Nephron progenitor cell (in vitro differentiated cells): Measurements from ENCODE around the gene TBX1.

Experiments used
- DNase-seq: peaks from one replicate; pipeline ENCODE4 v3.0.0; 2021
- H3K27ac Mint-ChIP-seq: 2 replicates; pipeline ENCODE4 v1.8.0; 2021; ENCODE audit warnings: mild to moderate bottlenecking, moderate library complexity, mixed read lengths
- H3K27me3 Mint-ChIP-seq: 2 replicates; pipeline ENCODE4 v1.8.0; 2021; ENCODE audit warnings: mild to moderate bottlenecking, low read depth, mixed read lengths; ENCODE audit not compliant: poor library complexity
- H3K36me3 Mint-ChIP-seq: 2 replicates; pipeline ENCODE4 v1.8.0; 2021; ENCODE audit warnings: low read depth, mixed read lengths
- H3K4me1 Mint-ChIP-seq: 2 replicates; pipeline ENCODE4 v1.8.0; 2021; ENCODE audit warnings: mixed read lengths
- H3K4me3 Mint-ChIP-seq: 2 replicates; pipeline ENCODE4 v1.8.0; 2021; ENCODE audit warnings: mild to moderate bottlenecking, moderate library complexity, mixed read lengths
- H3K9me3 Mint-ChIP-seq: 2 replicates; pipeline ENCODE4 v1.8.0; 2021; ENCODE audit warnings: mild to moderate bottlenecking, moderate library complexity, mixed read lengths
- CTCF ChIP-seq: fragments of 200-600 bp; sonication (generic); IDR thresholded peaks from 2 replicates; pipeline ENCODE4 v1.5.0; 2021; ENCODE audit warnings: antibody characterized with exemption

TBX1 gene

GRCh38 chr22:19765477-19766239, 5.1 kb downstream of the TBX1 start:
- Mint-ChIP-seq H3K27ac (no peak overlapping the region), H3K9me3 (peaks cover 4% of the 10 kb centered on the region), H3K36me3 (no peaks in the 10 kb centered on the region), H3K4me3 (peak overlapping the region; percentile 34), H3K4me1 (peaks cover 26% of the 10 kb centered on the region), H3K27me3 (peaks cover 92% of the 10 kb centered on the region)
- no peak for DNase-seq
- TF ChIP-seq CTCF = no peak

GRCh38 chr22:19766240-19766510, 5.6 kb downstream of the TBX1 start:
- DNase-seq = peak; percentile 49
- Mint-ChIP-seq H3K36me3 (no peaks in the 10 kb centered on the region), H3K4me3 (no peak overlapping the region), H3K4me1 (peaks cover 26% of the 10 kb centered on the region), H3K27ac (no peak overlapping the region), H3K27me3 (peaks cover 94% of the 10 kb centered on the region), H3K9me3 (peaks cover 4% of the 10 kb centered on the region)
- TF ChIP-seq CTCF = no peak

- no peaks in the 10 kb centered on the region for H3K36me3 Mint-ChIP-seq
- H3K4me3 Mint-ChIP-seq = no peak overlapping the region
- no peak overlapping the region for H3K27ac Mint-ChIP-seq
- TF ChIP-seq CTCF = no peak
- H3K27me3 Mint-ChIP-seq = peaks cover 95% of the 10 kb centered on the region
- peaks cover 21% of the 10 kb centered on the region for H3K4me1 Mint-ChIP-seq
- peaks cover 4% of the 10 kb centered on the region for H3K9me3 Mint-ChIP-seq
- DNase-seq = peak; percentile 44
Observed at GRCh38 chr22:19766511-19767426, 6.2 kb downstream of the TBX1 start.

GRCh38 chr22:19767427-19768341, 7.1 kb downstream of the TBX1 start:
- peaks cover 95% of the 10 kb centered on the region for H3K27me3 Mint-ChIP-seq

GRCh38 chr22:19769393-19769715, 8.8 kb downstream of the TBX1 start:
- no peak for TF ChIP-seq CTCF
- no peaks in the 10 kb centered on the region for H3K36me3 Mint-ChIP-seq
- H3K27ac Mint-ChIP-seq = no peak overlapping the region
- peaks cover 95% of the 10 kb centered on the region for H3K27me3 Mint-ChIP-seq
- H3K9me3 Mint-ChIP-seq = peaks cover 4% of the 10 kb centered on the region
- H3K4me1 Mint-ChIP-seq = peaks cover 15% of the 10 kb centered on the region
- H3K4me3 Mint-ChIP-seq = no peak overlapping the region
- DNase-seq = peak; percentile 4

More at GRCh38 chr22:19767427-19768341, 7.1 kb downstream of the TBX1 start:
- DNase-seq = no peak
- Mint-ChIP-seq H3K36me3 (no peaks in the 10 kb centered on the region), H3K4me3 (peak overlapping the region; percentile 20), H3K27ac (no peak overlapping the region), H3K4me1 (peaks cover 15% of the 10 kb centered on the region), H3K9me3 (peaks cover 4% of the 10 kb centered on the region)
- TF ChIP-seq CTCF = no peak
